Measurements from ENCODE around the gene GPHN. TPM values are rescaled to one million over a fixed set of nuclear protein-coding genes. Genes with fewer than 3 reads are reported as not detected.

GPHN gene
- total RNA-seq, 4 donors from 2014 or later = 10.7 to 47.0 (median 28.2) TPM

GRCh38 chr14:66624336-66624937 lies 116.5 kb downstream of the GPHN start:
- DNase-seq = peak in 1 of 3 donors; percentile 60
- no peaks in the 10 kb centered on the region for H3K4me1 ChIP-seq
- TF ChIP-seq POLR2A (IDR thresholded peaks at IDR 0.05) (no peak), CTCF (IDR thresholded peaks at IDR 0.05) (peak in 4 of 6 experiments; percentile 46 to 73 (median 66))
- no peak overlapping the region for H3K27ac ChIP-seq
- H3K36me3 ChIP-seq = no peaks in the 10 kb centered on the region
- H3K27me3 ChIP-seq = no peaks in the 10 kb centered on the region
- H3K4me3 ChIP-seq = no peak overlapping the region
- H3K9me3 ChIP-seq = no peaks in the 10 kb centered on the region

GRCh38 chr14:66628636-66629035 lies 120.7 kb downstream of the GPHN start:
- Histone ChIP-seq H3K27ac (no peak overlapping the region), H3K4me1 (no peaks in the 10 kb centered on the region), H3K9me3 (no peaks in the 10 kb centered on the region), H3K36me3 (no peaks in the 10 kb centered on the region), H3K27me3 (no peaks in the 10 kb centered on the region), H3K4me3 (no peak overlapping the region)
- no peak for DNase-seq
- no peak for TF ChIP-seq POLR2A (IDR thresholded peaks at IDR 0.05)
- TF ChIP-seq CTCF (IDR thresholded peaks at IDR 0.05) = no peak

- DNase-seq = no peak
- Histone ChIP-seq H3K27me3 (no peaks in the 10 kb centered on the region), H3K36me3 (no peaks in the 10 kb centered on the region), H3K27ac (no peak overlapping the region), H3K9me3 (no peaks in the 10 kb centered on the region), H3K4me1 (no peaks in the 10 kb centered on the region), H3K4me3 (no peak overlapping the region)
- TF ChIP-seq CTCF (IDR thresholded peaks at IDR 0.05) (no peak), POLR2A (IDR thresholded peaks at IDR 0.05) (no peak)
These were observed 121.6 kb downstream of the GPHN start for GRCh38 chr14:66629499-66629898.

GRCh38 chr14:66634876-66635275 lies 126.9 kb downstream of the GPHN start:
- Histone ChIP-seq H3K27me3 (no peaks in the 10 kb centered on the region), H3K36me3 (no peaks in the 10 kb centered on the region), H3K4me3 (no peak overlapping the region), H3K4me1 (no peaks in the 10 kb centered on the region), H3K27ac (no peak overlapping the region), H3K9me3 (no peaks in the 10 kb centered on the region)
- TF ChIP-seq CTCF (IDR thresholded peaks at IDR 0.05) (no peak), POLR2A (IDR thresholded peaks at IDR 0.05) (no peak)
- DNase-seq = no peak

- DNase-seq = no peak
- Histone ChIP-seq H3K4me1 (no peaks in the 10 kb centered on the region), H3K9me3 (no peaks in the 10 kb centered on the region), H3K4me3 (no peak overlapping the region), H3K27ac (no peak overlapping the region), H3K36me3 (no peaks in the 10 kb centered on the region), H3K27me3 (no peaks in the 10 kb centered on the region)
- TF ChIP-seq CTCF (IDR thresholded peaks at IDR 0.05) = no peak
- TF ChIP-seq POLR2A (IDR thresholded peaks at IDR 0.05) = no peak
These were observed 127.5 kb downstream of the GPHN start for GRCh38 chr14:66635435-66635834.

GRCh38 chr14:66636240-66636639 lies 128.3 kb downstream of the GPHN start:
- Histone ChIP-seq H3K9me3 (no peaks in the 10 kb centered on the region), H3K36me3 (no peaks in the 10 kb centered on the region), H3K4me3 (no peak overlapping the region), H3K27me3 (no peaks in the 10 kb centered on the region), H3K27ac (no peak overlapping the region), H3K4me1 (no peaks in the 10 kb centered on the region)
- no peak for TF ChIP-seq POLR2A (IDR thresholded peaks at IDR 0.05)
- TF ChIP-seq CTCF (IDR thresholded peaks at IDR 0.05) = no peak
- DNase-seq = no peak

All from Peyer's patch (tissue), 4 donors.